ENCODE data around the gene CDH13. TPM values are rescaled to one million over a fixed set of nuclear protein-coding genes. Genes with fewer than 3 reads are reported as not detected.
"Not testable (repeated sequence)": the region's sequence is repeated elsewhere in the genome, so short reads cannot be mapped to it uniquely, and the experiment has no call there.

CDH13 gene
- total RNA-seq, 3 donors from 2014 or later: not detected

- ATAC-seq: no peak
- peaks cover 2% of the 10 kb centered on the region for H3K27me3 Mint-ChIP-seq (ENCODE audit: low read depth)
Observed at GRCh38 chr16:82899006-82899405, 272.2 kb downstream of the CDH13 start.

GRCh38 chr16:82899731-82900450 is 273.1 kb downstream of the CDH13 start:
- H3K4me1 Mint-ChIP-seq (ENCODE audit: low read depth): no peaks in the 10 kb centered on the region
- H3K36me3 Mint-ChIP-seq (ENCODE audit: insufficient read depth): no peaks in the 10 kb centered on the region
- DNase-seq (no peak), ATAC-seq (no peak)
- no peaks in the 10 kb centered on the region for H3K9me3 Mint-ChIP-seq
- peaks cover 2% of the 10 kb centered on the region for H3K27me3 Mint-ChIP-seq (ENCODE audit: low read depth)
- H3K4me3 Mint-ChIP-seq: no peak overlapping the region

More at GRCh38 chr16:82899006-82899405, 272.2 kb downstream of the CDH13 start:
- Mint-ChIP-seq H3K4me3 (no peak overlapping the region), H3K9me3 (no peaks in the 10 kb centered on the region), H3K36me3 (ENCODE audit: insufficient read depth) (no peaks in the 10 kb centered on the region), H3K4me1 (ENCODE audit: low read depth) (no peaks in the 10 kb centered on the region)
- no peak for DNase-seq

GRCh38 chr16:82900559-82900958 is 273.8 kb downstream of the CDH13 start:
- no peak overlapping the region for H3K4me3 Mint-ChIP-seq

GRCh38 chr16:82911925-82912324 is 285.2 kb downstream of the CDH13 start:
- H3K4me1 Mint-ChIP-seq (ENCODE audit: low read depth): peaks cover under 1% of the 10 kb centered on the region
- no peak for ATAC-seq
- no peaks in the 10 kb centered on the region for H3K9me3 Mint-ChIP-seq

More at GRCh38 chr16:82900559-82900958, 273.8 kb downstream of the CDH13 start:
- Mint-ChIP-seq H3K36me3 (ENCODE audit: insufficient read depth) (no peaks in the 10 kb centered on the region), H3K9me3 (no peaks in the 10 kb centered on the region), H3K27me3 (ENCODE audit: low read depth) (peaks cover 2% of the 10 kb centered on the region), H3K4me1 (ENCODE audit: low read depth) (no peaks in the 10 kb centered on the region)
- ATAC-seq: no peak
- no peak for DNase-seq

GRCh38 chr16:82915139-82915824 is 288.5 kb downstream of the CDH13 start:
- DNase-seq: no peak
- H3K4me3 Mint-ChIP-seq: no peak overlapping the region
- ATAC-seq: no peak
- H3K9me3 Mint-ChIP-seq: no peaks in the 10 kb centered on the region
- H3K27me3 Mint-ChIP-seq (ENCODE audit: low read depth): peaks cover 6% of the 10 kb centered on the region
- no peaks in the 10 kb centered on the region for H3K36me3 Mint-ChIP-seq (ENCODE audit: insufficient read depth)
- peaks cover 3% of the 10 kb centered on the region for H3K4me1 Mint-ChIP-seq (ENCODE audit: low read depth)

More at GRCh38 chr16:82911925-82912324, 285.2 kb downstream of the CDH13 start:
- Mint-ChIP-seq H3K27me3 (ENCODE audit: low read depth) (peaks cover 7% of the 10 kb centered on the region), H3K36me3 (ENCODE audit: insufficient read depth) (no peaks in the 10 kb centered on the region), H3K4me3 (no peak overlapping the region)
- no peak for DNase-seq

GRCh38 chr16:82917886-82918595 is 291.3 kb downstream of the CDH13 start:
- Mint-ChIP-seq H3K27me3 (ENCODE audit: low read depth) (peaks cover 6% of the 10 kb centered on the region), H3K9me3 (peaks cover 4% of the 10 kb centered on the region), H3K4me3 (no peak overlapping the region), H3K4me1 (ENCODE audit: low read depth) (peaks cover 3% of the 10 kb centered on the region), H3K36me3 (ENCODE audit: insufficient read depth) (no peaks in the 10 kb centered on the region)
- no peak for ATAC-seq
- DNase-seq: no peak

GRCh38 chr16:82924075-82924854 is 297.5 kb downstream of the CDH13 start:
- Mint-ChIP-seq H3K27me3 (ENCODE audit: low read depth) (peaks cover 5% of the 10 kb centered on the region), H3K36me3 (ENCODE audit: insufficient read depth) (no peaks in the 10 kb centered on the region), H3K4me1 (ENCODE audit: low read depth) (peaks cover 16% of the 10 kb centered on the region), H3K9me3 (peaks cover 4% of the 10 kb centered on the region), H3K4me3 (no peak overlapping the region)
- no peak for ATAC-seq
- DNase-seq: no peak

- peaks cover 8% of the 10 kb centered on the region for H3K27me3 Mint-ChIP-seq (ENCODE audit: low read depth)
- no peak for DNase-seq
- no peaks in the 10 kb centered on the region for H3K36me3 Mint-ChIP-seq (ENCODE audit: insufficient read depth)
- no peak overlapping the region for H3K4me3 Mint-ChIP-seq
- ATAC-seq: no peak
- peaks cover 16% of the 10 kb centered on the region for H3K4me1 Mint-ChIP-seq (ENCODE audit: low read depth)
- peaks cover under 1% of the 10 kb centered on the region for H3K9me3 Mint-ChIP-seq
Observed at GRCh38 chr16:82926500-82926899, 299.7 kb downstream of the CDH13 start.

- not testable (repeated sequence) for H3K27me3 Mint-ChIP-seq (ENCODE audit: low read depth); ATAC-seq; H3K36me3 Mint-ChIP-seq (ENCODE audit: insufficient read depth); H3K9me3 Mint-ChIP-seq; H3K4me1 Mint-ChIP-seq (ENCODE audit: low read depth); H3K4me3 Mint-ChIP-seq; DNase-seq
Observed at GRCh38 chr16:82933933-82934332, 307.2 kb downstream of the CDH13 start.

GRCh38 chr16:82935766-82936165 is 309.0 kb downstream of the CDH13 start:
- DNase-seq (no peak), ATAC-seq (no peak)
- H3K4me3 Mint-ChIP-seq: no peak overlapping the region
- H3K27me3 Mint-ChIP-seq (ENCODE audit: low read depth): no peaks in the 10 kb centered on the region
- no peaks in the 10 kb centered on the region for H3K4me1 Mint-ChIP-seq (ENCODE audit: low read depth)
- H3K36me3 Mint-ChIP-seq (ENCODE audit: insufficient read depth): no peaks in the 10 kb centered on the region
- H3K9me3 Mint-ChIP-seq: peaks cover 7% of the 10 kb centered on the region

- Mint-ChIP-seq H3K27me3 (ENCODE audit: low read depth) (no peaks in the 10 kb centered on the region), H3K9me3 (peaks cover 7% of the 10 kb centered on the region), H3K36me3 (ENCODE audit: insufficient read depth) (no peaks in the 10 kb centered on the region), H3K4me3 (no peak overlapping the region), H3K4me1 (ENCODE audit: low read depth) (no peaks in the 10 kb centered on the region)
- no peak for ATAC-seq
- DNase-seq: no peak
Observed at GRCh38 chr16:82936941-82937551, 310.3 kb downstream of the CDH13 start.

- no peak for DNase-seq
- ATAC-seq: no peak
- Mint-ChIP-seq H3K9me3 (peaks cover 7% of the 10 kb centered on the region), H3K4me1 (ENCODE audit: low read depth) (no peaks in the 10 kb centered on the region), H3K27me3 (ENCODE audit: low read depth) (no peaks in the 10 kb centered on the region), H3K4me3 (no peak overlapping the region), H3K36me3 (ENCODE audit: insufficient read depth) (no peaks in the 10 kb centered on the region)
Observed at GRCh38 chr16:82937926-82938520, 311.3 kb downstream of the CDH13 start.

GRCh38 chr16:82943371-82943770 is 316.6 kb downstream of the CDH13 start:
- Mint-ChIP-seq H3K36me3 (ENCODE audit: insufficient read depth) (no peaks in the 10 kb centered on the region), H3K27me3 (ENCODE audit: low read depth) (no peaks in the 10 kb centered on the region), H3K4me1 (ENCODE audit: low read depth) (peaks cover 8% of the 10 kb centered on the region), H3K4me3 (no peak overlapping the region), H3K9me3 (no peaks in the 10 kb centered on the region)
- no peak for ATAC-seq
- DNase-seq: no peak

Data from activated T-cell treated with anti-CD3 and anti-CD28 coated beads, Interleukin-2, amount 50 U/mL, for 4 hours (primary cell).